SK-N-MC (cell line): ENCODE data around the gene CSMD2.

ENCODE experiments used
- EZH2 ChIP-seq: fragments of 200-600 bp; sonication (generic); IDR thresholded peaks from one replicate; pipeline ENCODE4 v1.6.1; 2017; ENCODE audit warnings: antibody characterized with exemption
- FOXP2 ChIP-seq: optimal IDR thresholded peaks from 2 replicates; pipeline ENCODE3; 2011; ENCODE audit warnings: mild to moderate bottlenecking, moderate library complexity; ENCODE audit not compliant: insufficient read depth; ENCODE audit errors: extremely low read length, control extremely low read depth
- POLR2AphosphoS5 ChIP-seq: IDR thresholded peaks from 2 replicates; pipeline ENCODE4 v1.6.1; 2012; ENCODE audit warnings: mild to moderate bottlenecking, low read depth, low read length, borderline replicate concordance

GRCh38 chr1:33610391-33610790 lies 554.6 kb downstream of the CSMD2 start:
- TF ChIP-seq EZH2 (no peak), POLR2AphosphoS5 (no peak), FOXP2 (no peak)
